ENCODE results near the gene SCARF1.

DNA sequence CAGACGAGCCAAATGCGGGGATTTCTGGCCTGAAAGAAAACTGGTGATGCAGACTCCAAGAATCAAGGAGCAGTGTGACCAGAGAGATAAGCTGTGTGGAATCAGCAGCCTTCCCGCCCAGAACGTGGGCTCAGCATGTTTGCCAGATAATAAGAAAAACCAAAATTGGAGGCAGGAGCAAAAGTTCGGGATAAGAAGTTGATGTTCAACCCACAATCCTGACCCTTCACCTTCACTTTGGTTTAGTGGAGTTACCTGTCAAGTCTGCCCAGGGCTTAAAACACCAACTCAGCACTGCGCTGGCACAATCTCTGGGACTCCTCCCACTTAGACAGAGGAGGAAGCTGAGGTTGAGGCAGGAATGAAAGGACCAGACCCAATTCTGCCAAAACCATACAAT, 20.0 kb downstream of the SCARF1 start:
- TF ChIP-seq, protein P1, sequence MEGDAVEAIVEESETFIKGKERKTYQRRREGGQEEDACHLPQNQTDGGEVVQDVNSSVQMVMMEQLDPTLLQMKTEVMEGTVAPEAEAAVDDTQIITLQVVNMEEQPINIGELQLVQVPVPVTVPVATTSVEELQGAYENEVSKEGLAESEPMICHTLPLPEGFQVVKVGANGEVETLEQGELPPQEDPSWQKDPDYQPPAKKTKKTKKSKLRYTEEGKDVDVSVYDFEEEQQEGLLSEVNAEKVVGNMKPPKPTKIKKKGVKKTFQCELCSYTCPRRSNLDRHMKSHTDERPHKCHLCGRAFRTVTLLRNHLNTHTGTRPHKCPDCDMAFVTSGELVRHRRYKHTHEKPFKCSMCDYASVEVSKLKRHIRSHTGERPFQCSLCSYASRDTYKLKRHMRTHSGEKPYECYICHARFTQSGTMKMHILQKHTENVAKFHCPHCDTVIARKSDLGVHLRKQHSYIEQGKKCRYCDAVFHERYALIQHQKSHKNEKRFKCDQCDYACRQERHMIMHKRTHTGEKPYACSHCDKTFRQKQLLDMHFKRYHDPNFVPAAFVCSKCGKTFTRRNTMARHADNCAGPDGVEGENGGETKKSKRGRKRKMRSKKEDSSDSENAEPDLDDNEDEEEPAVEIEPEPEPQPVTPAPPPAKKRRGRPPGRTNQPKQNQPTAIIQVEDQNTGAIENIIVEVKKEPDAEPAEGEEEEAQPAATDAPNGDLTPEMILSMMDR (conservative IDR thresholded peaks at IDR 0.05) = no peak
- no peak for TF ChIP-seq EZH2 (IDR thresholded peaks at IDR 0.05; ENCODE audit: low read depth)
